ENCODE results near the gene HDAC7.

HDAC7 gene

DNA sequence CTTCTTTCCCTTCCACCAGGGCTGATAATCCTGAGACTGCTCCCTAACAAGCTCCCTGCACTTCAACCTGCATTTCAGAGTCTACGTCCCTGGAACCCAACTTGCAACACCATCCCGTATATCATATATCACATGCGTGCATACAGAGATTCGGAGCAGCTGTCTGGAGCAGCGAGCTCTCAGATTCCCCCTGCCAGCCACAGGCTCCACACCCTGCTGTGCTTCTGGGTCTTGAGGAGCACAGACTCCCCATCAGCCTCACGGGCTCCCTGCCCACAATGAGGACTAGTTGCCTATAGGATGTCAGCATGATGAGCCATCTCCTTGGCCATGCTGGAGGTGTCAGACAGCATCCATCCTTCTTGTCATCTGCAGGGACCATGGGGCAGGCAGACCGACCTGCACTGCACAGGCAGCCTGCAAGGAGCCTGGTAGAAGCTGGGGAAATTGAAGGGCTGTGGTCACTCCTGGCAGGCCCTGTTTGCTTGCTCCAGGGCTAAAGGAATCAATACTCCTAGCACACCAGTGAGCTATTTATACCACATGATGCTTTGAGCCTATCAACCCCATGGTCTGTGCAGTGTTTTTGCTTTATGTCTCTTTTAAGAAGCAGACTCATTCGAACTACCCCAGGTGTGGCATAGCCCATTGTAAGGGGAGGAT lies 19.6 kb upstream of the HDAC7 start:
- H3K36me3 ChIP-seq (ENCODE audit: control insufficient read depth, insufficient read depth, low read length) = no peaks in the 10 kb centered on the region
- no peaks in the 10 kb centered on the region for H3K9me3 ChIP-seq (ENCODE audit: control insufficient read depth, insufficient read depth, low read length)
- no peak overlapping the region for H3K27ac ChIP-seq (ENCODE audit: low read length)
- DNase-seq (ENCODE audit: low read depth, low spot score) = no peak
- no peaks in the 10 kb centered on the region for H3K27me3 ChIP-seq (ENCODE audit: control insufficient read depth, insufficient read depth, low read length)
- WGBS (ENCODE audit: insufficient coverage, insufficient read length) = no CpG with 5 or more reads among the region's 8 CpGs
- H3K4me1 ChIP-seq (ENCODE audit: control insufficient read depth, insufficient read depth, low read length) = no peaks in the 10 kb centered on the region; the same call in 1 of the 2 replicates
- no peak overlapping the region for H3K4me3 ChIP-seq (ENCODE audit: low read length)

DNA sequence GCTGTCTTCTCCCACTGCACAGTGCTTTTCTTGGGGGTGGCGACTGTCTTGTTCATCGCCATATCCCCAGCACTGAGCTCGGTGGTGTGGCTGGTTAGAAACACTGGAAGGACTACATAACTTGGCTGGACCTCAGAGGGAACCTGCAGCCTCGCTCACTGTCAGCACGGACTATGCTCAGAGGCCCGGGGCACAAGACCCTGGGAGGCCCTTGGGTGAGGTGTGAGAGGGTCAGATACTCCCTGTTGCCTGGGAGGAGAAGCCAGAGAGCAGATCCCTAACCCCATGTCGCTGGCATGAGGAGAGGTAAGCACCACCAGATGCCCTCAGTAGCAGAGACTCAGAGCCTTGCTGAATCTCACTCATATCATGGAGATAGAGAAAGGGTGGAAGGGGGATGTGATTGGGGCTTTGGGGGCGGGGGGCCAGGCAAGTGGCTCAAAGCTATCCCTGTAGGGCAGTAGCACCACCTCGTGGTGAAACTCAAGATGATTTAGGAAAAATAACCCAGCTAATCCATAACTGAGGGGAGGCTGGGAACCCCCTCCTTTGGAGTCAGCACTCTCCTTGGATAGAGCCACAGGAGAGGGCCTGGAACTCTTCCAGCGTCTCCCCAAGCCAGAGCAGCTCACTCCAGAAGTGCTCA lies 18.7 kb upstream of the HDAC7 start:
- Histone ChIP-seq H3K36me3 (ENCODE audit: control insufficient read depth, insufficient read depth, low read length) (no peaks in the 10 kb centered on the region), H3K27me3 (ENCODE audit: control insufficient read depth, insufficient read depth, low read length) (no peaks in the 10 kb centered on the region), H3K9me3 (ENCODE audit: control insufficient read depth, insufficient read depth, low read length) (no peaks in the 10 kb centered on the region), H3K4me3 (ENCODE audit: low read length) (no peak overlapping the region), H3K27ac (ENCODE audit: low read length) (no peak overlapping the region), H3K4me1 (ENCODE audit: control insufficient read depth, insufficient read depth, low read length) (no peaks in the 10 kb centered on the region; the same call in 1 of the 2 replicates)
- DNase-seq (ENCODE audit: low read depth, low spot score) = no peak
- no CpG with 5 or more reads among the region's 10 CpGs for WGBS (ENCODE audit: insufficient coverage, insufficient read length)

DNA sequence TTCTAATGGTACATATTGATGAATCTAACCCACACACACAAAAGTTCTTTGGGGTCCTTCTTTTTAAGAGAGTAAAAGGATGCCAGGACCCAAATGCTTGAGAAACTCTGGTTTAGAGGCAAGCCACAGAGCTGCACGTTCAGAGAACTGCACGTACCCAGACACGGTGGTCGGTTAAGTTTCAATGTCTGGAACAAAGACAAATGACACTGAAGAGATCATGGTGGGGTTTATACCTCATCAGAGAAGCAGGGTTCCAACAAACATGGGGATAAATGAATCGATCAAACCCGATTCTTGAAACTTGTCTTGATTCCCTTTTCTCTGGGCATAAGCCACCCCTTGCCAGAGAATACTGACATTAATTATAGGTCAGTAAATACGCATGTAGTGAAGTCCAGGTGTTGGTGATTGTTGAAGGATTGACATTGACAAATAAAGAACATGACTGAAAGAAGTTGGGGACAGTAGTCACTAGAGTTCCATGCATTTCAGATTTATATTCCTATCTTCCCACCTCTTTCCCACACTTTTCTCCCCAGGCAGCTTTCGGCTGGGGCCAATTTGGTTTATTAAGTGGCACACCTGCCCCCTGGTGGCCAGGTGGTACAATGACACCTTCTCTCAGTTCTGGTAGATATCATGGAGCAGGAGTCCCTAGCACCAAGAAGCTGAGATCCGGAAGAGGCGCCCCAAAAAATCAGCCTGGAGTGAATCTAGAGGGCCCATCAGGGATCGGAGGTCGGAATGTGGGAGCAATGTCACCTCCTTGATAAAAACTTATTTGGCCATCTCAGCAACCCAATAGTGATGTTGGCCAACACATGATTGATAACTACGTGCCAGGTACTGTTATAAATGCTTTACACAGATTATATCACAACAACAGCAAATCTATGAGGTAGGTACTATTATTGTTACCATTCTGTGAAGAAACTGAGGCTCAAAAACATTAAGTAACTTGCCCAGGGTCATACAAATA lies 17.8 kb upstream of the HDAC7 start:
- no CpG with 5 or more reads among the region's 13 CpGs for WGBS (ENCODE audit: insufficient coverage, insufficient read length)
- no peaks in the 10 kb centered on the region for H3K27me3 ChIP-seq (ENCODE audit: control insufficient read depth, insufficient read depth, low read length)
- H3K9me3 ChIP-seq (ENCODE audit: control insufficient read depth, insufficient read depth, low read length) = no peaks in the 10 kb centered on the region
- no peak for DNase-seq (ENCODE audit: low read depth, low spot score)
- no peak overlapping the region for H3K27ac ChIP-seq (ENCODE audit: low read length)
- H3K4me1 ChIP-seq (ENCODE audit: control insufficient read depth, insufficient read depth, low read length) = no peaks in the 10 kb centered on the region; the same call in 1 of the 2 replicates
- no peaks in the 10 kb centered on the region for H3K36me3 ChIP-seq (ENCODE audit: control insufficient read depth, insufficient read depth, low read length)
- H3K4me3 ChIP-seq (ENCODE audit: low read length) = no peak overlapping the region

DNA sequence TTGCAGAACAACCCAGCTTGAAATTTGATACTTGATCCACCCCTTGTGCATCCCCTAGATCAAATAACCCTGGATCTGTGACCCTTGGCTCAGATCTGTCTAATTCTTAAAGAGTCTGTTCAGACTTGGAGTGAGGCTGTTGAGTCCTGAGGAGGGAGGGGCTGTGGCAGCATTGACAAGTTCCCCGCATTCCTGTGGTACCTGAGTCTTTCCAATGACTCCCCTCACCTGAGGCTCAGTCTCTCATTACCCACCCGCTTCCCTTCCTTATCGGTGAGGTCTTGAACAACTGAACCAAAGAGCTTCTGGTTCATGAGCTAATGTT lies 16.1 kb upstream of the HDAC7 start:
- H3K27ac ChIP-seq (ENCODE audit: low read length) = no peak overlapping the region
- no peaks in the 10 kb centered on the region for H3K36me3 ChIP-seq (ENCODE audit: control insufficient read depth, insufficient read depth, low read length)
- no peaks in the 10 kb centered on the region for H3K9me3 ChIP-seq (ENCODE audit: control insufficient read depth, insufficient read depth, low read length)
- H3K4me3 ChIP-seq (ENCODE audit: low read length) = no peak overlapping the region
- H3K27me3 ChIP-seq (ENCODE audit: control insufficient read depth, insufficient read depth, low read length) = no peaks in the 10 kb centered on the region
- H3K4me1 ChIP-seq (ENCODE audit: control insufficient read depth, insufficient read depth, low read length) = no peaks in the 10 kb centered on the region; the same call in 1 of the 2 replicates
- no CpG with 5 or more reads among the region's 3 CpGs for WGBS (ENCODE audit: insufficient coverage, insufficient read length)
- no peak for DNase-seq (ENCODE audit: low read depth, low spot score)

DNA sequence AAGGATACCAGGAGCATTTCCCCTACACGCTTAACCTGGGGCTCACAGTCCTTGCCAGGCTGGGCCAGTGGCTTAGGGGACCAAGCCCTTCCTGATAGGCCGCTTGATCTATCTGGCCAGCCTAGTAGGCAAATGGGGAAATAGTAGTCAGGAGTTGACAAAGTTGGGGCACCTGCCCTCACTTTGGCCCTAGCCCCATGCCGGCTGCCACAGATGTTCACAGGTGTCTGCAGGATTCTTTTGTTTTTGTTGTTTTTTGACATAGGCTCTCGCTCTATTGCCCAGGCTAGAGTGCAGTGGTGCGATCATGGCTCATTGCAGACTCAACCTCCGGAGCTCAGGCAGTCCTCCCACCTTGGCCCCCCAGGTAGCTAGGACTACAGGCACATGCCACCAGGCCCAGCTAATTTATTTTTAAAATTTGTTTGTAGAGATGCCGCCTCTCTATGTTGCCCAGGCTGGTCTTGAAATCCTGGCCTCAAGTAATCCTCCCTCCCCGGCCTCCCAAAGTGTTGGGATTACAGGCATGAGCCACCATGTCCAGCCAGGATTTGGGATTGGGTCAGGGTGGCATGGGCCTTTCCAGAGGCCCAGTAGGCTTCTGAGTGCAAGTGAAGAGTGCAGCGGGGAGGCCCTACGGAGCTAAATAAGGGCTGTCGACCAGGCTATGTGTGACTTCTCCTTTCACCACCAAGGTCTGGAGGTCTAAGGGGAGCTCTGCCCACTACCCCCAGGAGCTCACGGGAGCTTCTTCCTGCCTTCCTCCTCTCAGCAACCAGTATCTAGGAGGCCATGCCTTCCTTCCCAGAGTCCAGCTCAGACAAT lies 15.5 kb upstream of the HDAC7 start:
- WGBS (ENCODE audit: insufficient coverage, insufficient read length) = no CpG with 5 or more reads among the region's 12 CpGs
- H3K27ac ChIP-seq (ENCODE audit: low read length) = no peak overlapping the region

DNA sequence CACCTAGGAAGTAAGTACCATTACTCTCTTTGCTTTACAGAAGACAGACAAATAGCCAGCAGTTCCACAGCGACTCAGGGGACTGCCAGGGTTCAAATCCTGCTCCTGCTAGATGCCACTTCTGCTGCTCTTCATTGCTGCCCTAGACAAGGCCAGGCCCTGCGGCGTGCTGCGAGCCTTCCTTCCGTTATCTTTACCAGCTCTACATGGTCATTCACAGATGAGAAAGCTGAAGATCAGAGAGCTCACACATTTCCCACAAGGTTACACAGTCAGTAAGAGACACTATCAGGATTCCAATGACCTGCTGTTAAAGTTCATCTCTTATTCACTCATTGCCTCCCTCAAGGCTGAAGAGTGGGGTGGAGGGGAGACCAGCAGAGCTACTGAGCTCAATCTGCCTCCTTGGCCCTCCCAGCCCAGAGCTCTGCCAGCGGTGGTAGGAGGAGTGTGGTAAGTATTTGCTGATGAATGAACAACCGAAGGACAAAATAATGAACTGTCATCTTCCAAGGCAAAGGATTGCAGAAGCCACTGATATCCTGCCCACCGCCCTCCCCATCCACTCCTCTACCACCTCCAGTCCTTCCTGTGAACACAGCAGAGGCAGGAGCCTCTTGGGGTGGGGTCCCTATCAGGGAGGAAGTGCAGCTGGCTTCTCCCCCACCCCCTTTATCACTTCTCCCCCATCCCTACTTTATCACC lies 14.6 kb upstream of the HDAC7 start:
- H3K27ac ChIP-seq (ENCODE audit: low read length) = no peak overlapping the region
- WGBS (ENCODE audit: insufficient coverage, insufficient read length) = no CpG with 5 or more reads among the region's 8 CpGs

More for the DNA sequence above, 15.5 kb upstream of the HDAC7 start:
- H3K9me3 ChIP-seq (ENCODE audit: control insufficient read depth, insufficient read depth, low read length) = no peaks in the 10 kb centered on the region
- no peak overlapping the region for H3K4me3 ChIP-seq (ENCODE audit: low read length)
- H3K4me1 ChIP-seq (ENCODE audit: control insufficient read depth, insufficient read depth, low read length) = no peaks in the 10 kb centered on the region; the same call in 1 of the 2 replicates
- no peaks in the 10 kb centered on the region for H3K36me3 ChIP-seq (ENCODE audit: control insufficient read depth, insufficient read depth, low read length)
- no peak for DNase-seq (ENCODE audit: low read depth, low spot score)
- H3K27me3 ChIP-seq (ENCODE audit: control insufficient read depth, insufficient read depth, low read length) = no peaks in the 10 kb centered on the region

DNA sequence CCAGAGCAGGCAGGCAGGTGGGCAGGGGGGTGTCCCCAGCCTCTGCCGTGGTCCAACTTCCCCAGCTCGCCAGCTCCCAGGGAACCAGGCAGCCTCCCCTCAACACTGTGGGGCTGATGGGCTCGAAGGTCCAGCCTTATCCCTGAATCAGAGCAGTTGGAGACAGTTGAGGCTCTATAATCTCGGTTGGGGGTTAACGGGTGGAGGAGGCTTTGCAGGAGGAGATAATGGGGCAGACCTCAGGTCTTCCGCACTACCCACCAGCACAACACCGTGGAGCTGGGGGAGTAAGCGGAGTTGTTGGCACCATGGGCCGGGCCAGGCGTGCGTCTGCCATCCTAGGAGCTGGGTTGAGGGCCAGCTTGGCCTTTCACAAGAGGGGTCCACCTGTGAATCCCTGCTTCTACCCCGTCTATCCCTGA lies 13.9 kb upstream of the HDAC7 start:
- Histone ChIP-seq H3K9me3 (ENCODE audit: control insufficient read depth, insufficient read depth, low read length) (no peaks in the 10 kb centered on the region), H3K4me1 (ENCODE audit: control insufficient read depth, insufficient read depth, low read length) (peaks cover under 1% of the 10 kb centered on the region; the same call in 1 of the 2 replicates), H3K27me3 (ENCODE audit: control insufficient read depth, insufficient read depth, low read length) (no peaks in the 10 kb centered on the region), H3K36me3 (ENCODE audit: control insufficient read depth, insufficient read depth, low read length) (no peaks in the 10 kb centered on the region), H3K27ac (ENCODE audit: low read length) (no peak overlapping the region), H3K4me3 (ENCODE audit: low read length) (no peak overlapping the region)
- DNase-seq (ENCODE audit: low read depth, low spot score) = no peak
- WGBS (ENCODE audit: insufficient coverage, insufficient read length) = no CpG with 5 or more reads among the region's 12 CpGs

More for the DNA sequence above, 14.6 kb upstream of the HDAC7 start:
- no peak for DNase-seq (ENCODE audit: low read depth, low spot score)
- Histone ChIP-seq H3K4me1 (ENCODE audit: control insufficient read depth, insufficient read depth, low read length) (no peaks in the 10 kb centered on the region; the same call in 1 of the 2 replicates), H3K27me3 (ENCODE audit: control insufficient read depth, insufficient read depth, low read length) (no peaks in the 10 kb centered on the region), H3K9me3 (ENCODE audit: control insufficient read depth, insufficient read depth, low read length) (no peaks in the 10 kb centered on the region), H3K36me3 (ENCODE audit: control insufficient read depth, insufficient read depth, low read length) (no peaks in the 10 kb centered on the region), H3K4me3 (ENCODE audit: low read length) (no peak overlapping the region)

DNA sequence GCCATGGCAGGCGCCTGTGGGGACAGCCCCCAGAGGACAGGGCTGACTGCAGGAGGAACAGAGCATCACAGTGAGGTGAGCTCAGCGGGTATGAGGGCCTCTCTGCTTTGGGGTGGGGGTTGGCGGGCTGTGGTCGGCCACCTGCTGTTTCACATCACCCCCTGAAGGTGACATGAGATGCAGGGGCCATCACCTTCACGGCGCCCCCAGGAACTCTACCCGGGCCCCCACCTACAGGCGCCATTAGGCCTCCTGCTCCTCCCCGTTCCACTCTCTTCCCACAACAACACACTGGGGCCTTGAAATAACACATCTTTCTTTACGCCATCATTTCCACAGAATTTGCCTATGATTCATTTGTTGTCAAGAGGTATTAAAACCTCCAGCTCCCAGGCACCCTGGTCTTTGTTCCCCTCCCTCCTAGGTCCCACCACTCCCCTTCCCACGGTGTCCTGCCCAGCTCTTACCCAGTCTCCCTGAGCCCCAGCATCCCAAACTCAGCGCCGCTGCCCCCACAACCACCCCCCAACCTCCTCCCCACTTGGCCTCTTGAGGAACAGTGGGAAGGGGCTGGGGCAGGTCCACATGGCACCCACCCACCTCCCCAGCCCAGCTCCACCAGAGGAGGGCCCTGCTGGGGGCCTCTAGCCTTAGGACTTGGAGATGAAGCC lies 12.7 kb upstream of the HDAC7 start:
- no peak for DNase-seq (ENCODE audit: low read depth, low spot score)
- H3K27me3 ChIP-seq (ENCODE audit: control insufficient read depth, insufficient read depth, low read length) = no peaks in the 10 kb centered on the region
- no CpG with 5 or more reads among the region's 13 CpGs for WGBS (ENCODE audit: insufficient coverage, insufficient read length)
- H3K9me3 ChIP-seq (ENCODE audit: control insufficient read depth, insufficient read depth, low read length) = no peaks in the 10 kb centered on the region
- peaks cover 2% of the 10 kb centered on the region; the same call in 1 of the 2 replicates for H3K4me1 ChIP-seq (ENCODE audit: control insufficient read depth, insufficient read depth, low read length)
- no peak overlapping the region for H3K27ac ChIP-seq (ENCODE audit: low read length)
- H3K36me3 ChIP-seq (ENCODE audit: control insufficient read depth, insufficient read depth, low read length) = no peaks in the 10 kb centered on the region
- H3K4me3 ChIP-seq (ENCODE audit: low read length) = no peak overlapping the region

DNA sequence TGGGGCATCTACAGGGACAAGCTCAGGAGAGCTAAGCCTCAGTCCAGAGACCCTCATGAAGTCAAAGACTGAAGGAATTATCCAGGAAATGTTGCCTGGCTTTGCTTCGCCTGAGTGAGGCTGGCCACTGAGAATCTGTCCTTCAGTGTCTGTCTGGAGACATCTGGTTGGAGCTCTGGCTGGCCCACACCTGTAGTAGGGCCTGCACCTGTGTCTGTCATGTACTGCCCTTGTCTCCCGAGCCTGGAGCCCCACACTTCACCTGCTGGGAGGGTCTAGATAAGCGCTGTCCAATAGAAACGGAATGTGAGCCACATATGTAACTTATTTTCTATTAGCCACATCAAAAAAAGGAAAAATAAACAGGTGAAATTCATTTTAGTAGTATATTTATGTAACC lies 9.9 kb upstream of the HDAC7 start:
- no peak overlapping the region for H3K4me3 ChIP-seq (ENCODE audit: low read length)
- WGBS (ENCODE audit: insufficient coverage, insufficient read length) = no CpG with 5 or more reads among the region's 4 CpGs
- no peak overlapping the region for H3K27ac ChIP-seq (ENCODE audit: low read length)
- DNase-seq (ENCODE audit: low read depth, low spot score) = no peak
- no peaks in the 10 kb centered on the region for H3K27me3 ChIP-seq (ENCODE audit: control insufficient read depth, insufficient read depth, low read length)
- no peaks in the 10 kb centered on the region for H3K36me3 ChIP-seq (ENCODE audit: control insufficient read depth, insufficient read depth, low read length)
- peaks cover 2% of the 10 kb centered on the region; the same call in 1 of the 2 replicates for H3K4me1 ChIP-seq (ENCODE audit: control insufficient read depth, insufficient read depth, low read length)
- no peaks in the 10 kb centered on the region for H3K9me3 ChIP-seq (ENCODE audit: control insufficient read depth, insufficient read depth, low read length)
